Spleen (tissue), 11 donors: ENCODE measurements around the gene ZBTB8B. TPM values are rescaled to one million over a fixed set of nuclear protein-coding genes. Genes with fewer than 3 reads are reported as not detected.
"Not testable (repeated sequence)": the region's sequence is repeated elsewhere in the genome, so short reads cannot be mapped to it uniquely, and the experiment has no call there.

ENCODE experiments used
- DNase-seq: peaks from one replicate; pipeline ENCODE4 v3.0.0-alpha.2; 2020
- H3K27ac ChIP-seq, 8 donors: fragments of 200-600 bp; sonication (generic) in 7 of 8; 1 replicate in 4 of 8; 2 replicates in 4 of 8; pipeline versions ENCODE4 v1.5.0 to v1.8.0; 2016 to 2021; ENCODE audit warnings: inconsistent platforms in 4 of 8, mild to moderate bottlenecking in 4 of 8, moderate library complexity in 1 of 8
- H3K27me3 ChIP-seq, 7 donors: fragments of 200-600 bp; sonication (generic) in 6 of 7; replicated peaks in 1 of 7; 1 replicate in 4 of 7; 2 replicates in 3 of 7; pipeline versions ENCODE4 v1.5.0 to v1.8.0; 2016 to 2021; ENCODE audit warnings: inconsistent platforms in 3 of 7, mild to moderate bottlenecking in 1 of 7
- H3K36me3 ChIP-seq, 6 donors: fragments of 200-600 bp; sonication (generic) in 5 of 6; 1 replicate in 4 of 6; 2 replicates in 2 of 6; pipeline versions ENCODE4 v1.5.0 to v1.8.0; 2016 to 2021; ENCODE audit warnings: inconsistent platforms in 2 of 6
- H3K4me1 ChIP-seq, 6 donors: fragments of 200-600 bp; sonication (generic) in 5 of 6; 1 replicate in 3 of 6; 2 replicates in 3 of 6; pipeline versions ENCODE4 v1.5.0 to v1.8.0; 2016 to 2021; ENCODE audit warnings: inconsistent platforms in 3 of 6
- H3K4me3 ChIP-seq, 8 donors: fragments of 200-600 bp; sonication (generic) in 7 of 8; 1 replicate in 4 of 8; 2 replicates in 4 of 8; pipeline versions ENCODE4 v1.5.0 to v1.8.0; 2016 to 2021; ENCODE audit warnings: inconsistent platforms in 4 of 8, mild to moderate bottlenecking in 4 of 8, moderate library complexity in 2 of 8
- H3K9me3 ChIP-seq, 8 donors: fragments of 200-600 bp; sonication (generic) in 7 of 8; 1 replicate in 4 of 8; 2 replicates in 4 of 8; pipeline versions ENCODE4 v1.5.0 to v1.8.0; 2016 to 2021; ENCODE audit warnings: inconsistent platforms in 4 of 8
- CTCF ChIP-seq, 11 experiments: fragments of 200-600 bp in 7 of 11; fragments of 450-650 bp in 4 of 11; sonication (generic) in 4 of 11; IDR thresholded peaks in 8 of 11; conservative IDR thresholded peaks in 3 of 11; 1 replicate in 7 of 11; 2 replicates in 4 of 11; pipeline versions ENCODE4 v1.4.0 to v1.8.0; 2016 to 2021; ENCODE audit warnings: antibody characterized with exemption in 11 of 11, inconsistent platforms in 4 of 11, mild to moderate bottlenecking in 1 of 11
- POLR2A ChIP-seq, 3 donors: fragments of 450-650 bp; IDR thresholded peaks; one replicate each; pipeline ENCODE4 v1.5.1; 2017; ENCODE audit warnings: antibody characterized with exemption in 3 of 3, mild to moderate bottlenecking in 1 of 3
- POLR2AphosphoS5 ChIP-seq, 3 donors: sonication (generic); formaldehyde crosslinking; IDR thresholded peaks; one replicate each; pipeline ENCODE4 v1.5.1; 2017; ENCODE audit warnings: antibody characterized with exemption in 3 of 3
- WGBS, 5 donors: extraction: QIAGEN DNeasy Blood & Tissue Kit in 3 of 5; methylation state at CpG; one replicate each; pipeline versions ENCODE4 v1.1.5 to v1.1.7; 2013 to 2018; 5-methylcytosine and 5-hydroxymethylcytosine counted together
- intact Hi-C: fragments of 100-400 bp; cut with DNase I; formaldehyde crosslinking; loops from one replicate; pipeline ENCODE4 v1.15.0; 2023; ENCODE audit warnings: low total_unique reads
- polyA plus RNA-seq, 3 donors: library from polyadenylated mRNA; stranded (reverse); fragments of 200-250 nt; gene quantifications; one replicate each; pipeline ENCODE4 v1.2.1, GENCODE V29; 2013
- total RNA-seq, 7 donors: library from RNA; depleted of rRNA in 3 of 7; stranded (reverse); fragments of >200 nt in 3 of 7; fragmentation: NEBNext Ultra II Directional in 4 of 7; extraction: Animal tissue kit (Norgen Biotek cat#: 25700) in 4 of 7; gene quantifications; one replicate each; pipeline versions ENCODE4 v1.1.0 to v1.2.1, GENCODE V29; 2016 to 2021
- donor health status: healthy with polysubstance abuse.
- donor health status: DM: no; HTN: no; CAD: no; lungs with moderate emphysema.
- donor health status: DM: no; HTN: no; CAD: no.
- donor health status: Bipolar disorder and iron deficiency.
- donor health status: healthy.
- donor health status: DM: no; HTN: no; CAD: no.
- donor health status: DM: yes; HTN: yes; CAD: no.

Gene ZBTB8B
- total and polyA plus RNA-seq, 10 donors = under 0.01 TPM; not detected in 9

DNA sequence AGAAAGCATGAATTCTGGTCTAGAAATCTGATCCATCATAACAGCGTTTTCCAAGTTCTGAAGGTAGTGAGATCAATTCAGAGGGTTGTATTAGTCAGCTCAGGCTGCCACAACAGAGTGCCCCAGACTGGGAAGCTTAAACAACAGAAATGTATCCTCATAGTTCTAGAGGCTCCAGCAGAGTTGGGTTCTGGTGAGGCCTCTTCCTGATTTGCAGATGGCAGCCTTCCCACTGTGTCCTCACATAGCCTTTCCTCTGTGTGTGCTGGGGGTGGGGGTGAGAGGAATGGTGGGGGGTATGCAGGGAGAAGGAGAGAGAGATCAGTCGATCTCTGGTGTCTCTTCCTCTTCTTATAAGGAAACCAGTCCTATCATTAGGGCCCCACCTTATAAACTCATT lies 15.1 kb downstream of the ZBTB8B start:
- H3K9me3 ChIP-seq = no peaks in the 10 kb centered on the region
- intact Hi-C loops = no loop called here
- peaks cover 0 to 17% (median 0%) of the 10 kb centered on the region in 7 donors for H3K27me3 ChIP-seq
- no peak overlapping the region for H3K27ac ChIP-seq
- H3K4me1 ChIP-seq = no peaks in the 10 kb centered on the region
- TF ChIP-seq CTCF (IDR thresholded peaks at IDR 0.05 in 8 of 11, conservative IDR thresholded peaks at IDR 0.05 in 3 of 11) = no peak
- no peak for TF ChIP-seq POLR2A (IDR thresholded peaks at IDR 0.05)
- TF ChIP-seq POLR2AphosphoS5 (IDR thresholded peaks at IDR 0.05) = no peak
- 48 to 69% (median 56%) methylated on average over 2 of the region's 2 CpGs for WGBS, 5 donors
- H3K36me3 ChIP-seq = no peaks in the 10 kb centered on the region
- DNase-seq = no peak
- H3K4me3 ChIP-seq = no peak overlapping the region

- H3K4me3 ChIP-seq = no peak overlapping the region
- no peaks in the 10 kb centered on the region for H3K4me1 ChIP-seq
- intact Hi-C loops = no loop called here
- 92 to 95% (median 94%) methylated on average over 11 to 12 of the region's 12 CpGs for WGBS, 5 donors
- TF ChIP-seq CTCF (IDR thresholded peaks at IDR 0.05 in 8 of 11, conservative IDR thresholded peaks at IDR 0.05 in 3 of 11) (no peak), POLR2AphosphoS5 (IDR thresholded peaks at IDR 0.05) (no peak), POLR2A (IDR thresholded peaks at IDR 0.05) (no peak)
- no peak overlapping the region for H3K27ac ChIP-seq
- no peak for DNase-seq
- H3K27me3 ChIP-seq = peaks cover 0 to 12% (median 0%) of the 10 kb centered on the region in 7 donors
- H3K9me3 ChIP-seq = no peaks in the 10 kb centered on the region
- H3K36me3 ChIP-seq = no peaks in the 10 kb centered on the region
Measured at GRCh38 chr1:32480761-32481160, 15.9 kb downstream of the ZBTB8B start.

DNA sequence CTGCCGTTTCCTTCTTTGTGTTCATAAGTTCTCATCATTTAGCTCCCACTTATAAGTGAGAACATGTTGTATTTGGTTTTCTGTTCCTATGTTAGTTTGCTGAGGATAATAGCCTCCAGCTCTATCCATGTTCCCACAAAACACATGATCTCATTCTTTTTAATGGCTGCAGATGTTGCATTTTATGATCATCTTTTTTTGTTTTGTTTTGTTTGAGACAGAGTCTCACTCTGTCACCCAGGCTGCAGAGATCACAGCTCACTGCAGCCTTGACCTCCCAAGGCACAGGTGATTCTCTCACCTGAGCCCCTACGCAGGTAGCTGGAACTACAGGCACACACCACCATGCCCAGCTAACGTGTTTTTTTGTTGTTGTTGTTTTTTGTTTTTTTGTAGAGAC lies 16.9 kb downstream of the ZBTB8B start:
- 83 to 98% (median 90%) methylated on average over 3 of the region's 3 CpGs for WGBS, 5 donors
- DNase-seq, H3K36me3 ChIP-seq: not testable (repeated sequence)

GRCh38 chr1:32485554-32486255 lies 20.8 kb downstream of the ZBTB8B start:
- Histone ChIP-seq H3K4me3 (no peak overlapping the region), H3K36me3 (no peaks in the 10 kb centered on the region), H3K4me1 (no peaks in the 10 kb centered on the region), H3K27me3 (peaks cover 0 to 3% (median 0%) of the 10 kb centered on the region in 7 donors), H3K9me3 (no peaks in the 10 kb centered on the region), H3K27ac (no peak overlapping the region)
- TF ChIP-seq POLR2A (IDR thresholded peaks at IDR 0.05) (no peak), CTCF (IDR thresholded peaks at IDR 0.05 in 8 of 11, conservative IDR thresholded peaks at IDR 0.05 in 3 of 11) (no peak), POLR2AphosphoS5 (IDR thresholded peaks at IDR 0.05) (no peak)
- 80 to 94% (median 86%) methylated on average over 3 of the region's 3 CpGs for WGBS, 5 donors
- DNase-seq = no peak
- intact Hi-C loops = no loop called here

More for the DNA sequence above, 16.9 kb downstream of the ZBTB8B start:
- H3K27me3 ChIP-seq = peaks cover 0 to 12% (median 0%) of the 10 kb centered on the region in 7 donors
- H3K4me1 ChIP-seq, H3K27ac ChIP-seq, H3K4me3 ChIP-seq, intact Hi-C loops, H3K9me3 ChIP-seq: not testable (repeated sequence)
